HepG2 (cell line): ENCODE results near the gene LMBRD2. TPM values are rescaled to one million over a fixed set of nuclear protein-coding genes. Genes with fewer than 3 reads are reported as not detected.

Experiments used
- ATF5 ChIP-seq: sonication (generic); formaldehyde crosslinking; IDR thresholded peaks from 2 replicates; pipeline ENCODE4 v1.4.0; 2020; ENCODE audit warnings: mild to moderate bottlenecking, low read depth, missing genetic modification reagents
- CBX5 ChIP-seq: sonication (generic); formaldehyde crosslinking; IDR thresholded peaks from 2 replicates; pipeline ENCODE4 v1.4.0; 2020; ENCODE audit warnings: missing genetic modification reagents, borderline replicate concordance
- DZIP1 ChIP-seq: sonication (generic); formaldehyde crosslinking; IDR thresholded peaks from 2 replicates; pipeline ENCODE4 v1.5.0; 2020; ENCODE audit warnings: mild to moderate bottlenecking, missing genetic modification reagents
- ERF ChIP-seq: IDR thresholded peaks from 2 replicates; pipeline ENCODE4 v1.6.1; 2018; ENCODE audit warnings: missing biosample characterization, missing genetic modification reagents
- FOXA1 ChIP-seq, 2 experiments: fragments of 450-650 bp in 1 of 2; sonication (generic) in 1 of 2; formaldehyde crosslinking in 1 of 2; IDR thresholded peaks; 2 replicates each; pipeline versions ENCODE4 v1.4.0 to v1.6.1; 2016 to 2020; ENCODE audit warnings: missing genetic modification reagents in 1 of 2
- GPBP1L1 ChIP-seq: sonication (generic); formaldehyde crosslinking; IDR thresholded peaks from 2 replicates; pipeline ENCODE4 v1.5.0; 2020; ENCODE audit warnings: mild to moderate bottlenecking, missing genetic modification reagents
- HMGA1 ChIP-seq: sonication (generic); formaldehyde crosslinking; conservative IDR thresholded peaks from 2 replicates; pipeline ENCODE4 v1.4.0; 2020; ENCODE audit warnings: missing genetic modification reagents
- IRF2 ChIP-seq: IDR thresholded peaks from 2 replicates; pipeline ENCODE4 v1.6.1; 2018; ENCODE audit warnings: missing genetic modification reagents, missing compliant biosample characterization
- KDM5A ChIP-seq: fragments of 200-600 bp; sonication (generic); IDR thresholded peaks from 2 replicates; pipeline ENCODE4 v1.7.0; 2018; ENCODE audit warnings: antibody characterized with exemption, mild to moderate bottlenecking, low read length, borderline replicate concordance
- KLF16 ChIP-seq, 2 experiments: sonication (generic) in 1 of 2; formaldehyde crosslinking in 1 of 2; IDR thresholded peaks; 2 replicates each; pipeline versions ENCODE4 v1.6.1 to v1.8.0; 2016 to 2023; ENCODE audit warnings: missing genetic modification reagents in 2 of 2, missing compliant biosample characterization in 1 of 2
- MLLT10 ChIP-seq: sonication (generic); formaldehyde crosslinking; IDR thresholded peaks from 2 replicates; pipeline ENCODE4 v1.4.0; 2020; ENCODE audit warnings: missing genetic modification reagents
- NBN ChIP-seq: fragments of 450-650 bp; conservative IDR thresholded peaks from 2 replicates; pipeline ENCODE4 v1.6.1; 2017
- NFIB ChIP-seq: sonication (generic); formaldehyde crosslinking; IDR thresholded peaks from 2 replicates; pipeline ENCODE4 v1.9.0; 2021; ENCODE audit warnings: missing genetic modification reagents, mild to moderate bottlenecking, borderline replicate concordance
- PAF1 ChIP-seq: IDR thresholded peaks from 2 replicates; pipeline ENCODE4 v1.6.1; 2016; ENCODE audit warnings: missing genetic modification reagents, missing compliant biosample characterization
- RBM39 ChIP-seq: fragments of 200-400 bp; formaldehyde crosslinking; IDR thresholded peaks from one replicate; pipeline ENCODE4 v1.6.1; 2018; ENCODE audit warnings: antibody characterized with exemption, mild to moderate bottlenecking, low read depth, low read length; ENCODE audit not compliant: poor library complexity, severe bottlenecking
- RXRA ChIP-seq: sonication (generic); formaldehyde crosslinking; IDR thresholded peaks from 2 replicates; pipeline ENCODE4 v1.5.1; 2020; ENCODE audit warnings: missing genetic modification reagents
- SRSF1 ChIP-seq: fragments of 200-400 bp; formaldehyde crosslinking; optimal IDR thresholded peaks from 2 replicates; pipeline ENCODE3; 2017; ENCODE audit warnings: mild to moderate bottlenecking, low read depth, low read length, moderate library complexity
- ZFP36L2 ChIP-seq: sonication (generic); formaldehyde crosslinking; IDR thresholded peaks from 2 replicates; pipeline ENCODE4 v1.4.0; 2020; ENCODE audit warnings: missing genetic modification reagents
- ZNF225 ChIP-seq: sonication (generic); formaldehyde crosslinking; IDR thresholded peaks from 2 replicates; pipeline ENCODE4 v1.4.0; 2020; ENCODE audit warnings: mild to moderate bottlenecking, missing genetic modification reagents
- ZNF235 ChIP-seq: sonication (generic); formaldehyde crosslinking; IDR thresholded peaks from 2 replicates; pipeline ENCODE4 v1.8.1; 2023; ENCODE audit warnings: mild to moderate bottlenecking, missing genetic modification reagents, borderline replicate concordance
- ZNF24 ChIP-seq: fragments of 450-650 bp; IDR thresholded peaks from 2 replicates; pipeline ENCODE4 v1.6.1; 2017; ENCODE audit warnings: antibody characterized with exemption, mild to moderate bottlenecking
- ZNF296 ChIP-seq: sonication (generic); formaldehyde crosslinking; conservative IDR thresholded peaks from 2 replicates; pipeline ENCODE4 v1.5.0; 2020; ENCODE audit warnings: mild to moderate bottlenecking, missing genetic modification reagents
- ZNF30 ChIP-seq: sonication (generic); formaldehyde crosslinking; IDR thresholded peaks from 2 replicates; pipeline ENCODE4 v1.5.0; 2020; ENCODE audit warnings: mild to moderate bottlenecking, missing genetic modification reagents
- ZNF468 ChIP-seq: sonication (generic); formaldehyde crosslinking; IDR thresholded peaks from 2 replicates; pipeline ENCODE4 v1.8.0; 2022; ENCODE audit warnings: mild to moderate bottlenecking, moderate library complexity, missing genetic modification reagents
- ZNF670 ChIP-seq: sonication (generic); formaldehyde crosslinking; IDR thresholded peaks from 2 replicates; pipeline ENCODE4 v1.8.0; 2022; ENCODE audit warnings: mild to moderate bottlenecking, missing genetic modification reagents, borderline replicate concordance
- ZNF678 ChIP-seq: sonication (generic); formaldehyde crosslinking; IDR thresholded peaks from 2 replicates; pipeline ENCODE4 v1.4.0; 2020; ENCODE audit warnings: mild to moderate bottlenecking, missing genetic modification reagents
- ZNF713 ChIP-seq: sonication (generic); formaldehyde crosslinking; IDR thresholded peaks from 2 replicates; pipeline ENCODE4 v1.4.0; 2020; ENCODE audit warnings: mild to moderate bottlenecking, missing genetic modification reagents
- ZNF749 ChIP-seq: sonication (generic); formaldehyde crosslinking; IDR thresholded peaks from 2 replicates; pipeline ENCODE4 v1.8.0; 2022; ENCODE audit warnings: mild to moderate bottlenecking, missing genetic modification reagents, moderate library complexity, borderline replicate concordance
- polyA plus RNA-seq, 8 experiments: library from polyadenylated mRNA; depleted of rRNA in 3 of 8; stranded (reverse) in 7 of 8; unstranded in 1 of 8; fragments of >200 nt; fragmentation: Illumina TruSeq in 4 of 8; extraction: Trizol in 4 of 8; gene quantifications; 2 replicates each; pipeline versions ENCODE4 v1.2.1 to v1.2.3, GENCODE V29; 2011 to 2016; ENCODE audit warnings: low read depth in 4 of 8, missing spikeins in 1 of 8, mixed read lengths in 1 of 8; ENCODE audit not compliant: insufficient read depth in 1 of 8
- total RNA-seq, 5 experiments: library from RNA; depleted of rRNA; stranded (reverse); fragments of >200 nt; fragmentation: Illumina TruSeq; extraction: Trizol; gene quantifications; 2 replicates each; pipeline ENCODE4 v1.2.3, GENCODE V29; 2016; ENCODE audit warnings: low read depth in 1 of 5

The LMBRD2 gene
- total and polyA plus RNA-seq, 2 of the 13 experiments (the other 11 are each of a cell fraction or from before 2014, with no cell fraction given) = 2.0 to 4.7 TPM

DNA sequence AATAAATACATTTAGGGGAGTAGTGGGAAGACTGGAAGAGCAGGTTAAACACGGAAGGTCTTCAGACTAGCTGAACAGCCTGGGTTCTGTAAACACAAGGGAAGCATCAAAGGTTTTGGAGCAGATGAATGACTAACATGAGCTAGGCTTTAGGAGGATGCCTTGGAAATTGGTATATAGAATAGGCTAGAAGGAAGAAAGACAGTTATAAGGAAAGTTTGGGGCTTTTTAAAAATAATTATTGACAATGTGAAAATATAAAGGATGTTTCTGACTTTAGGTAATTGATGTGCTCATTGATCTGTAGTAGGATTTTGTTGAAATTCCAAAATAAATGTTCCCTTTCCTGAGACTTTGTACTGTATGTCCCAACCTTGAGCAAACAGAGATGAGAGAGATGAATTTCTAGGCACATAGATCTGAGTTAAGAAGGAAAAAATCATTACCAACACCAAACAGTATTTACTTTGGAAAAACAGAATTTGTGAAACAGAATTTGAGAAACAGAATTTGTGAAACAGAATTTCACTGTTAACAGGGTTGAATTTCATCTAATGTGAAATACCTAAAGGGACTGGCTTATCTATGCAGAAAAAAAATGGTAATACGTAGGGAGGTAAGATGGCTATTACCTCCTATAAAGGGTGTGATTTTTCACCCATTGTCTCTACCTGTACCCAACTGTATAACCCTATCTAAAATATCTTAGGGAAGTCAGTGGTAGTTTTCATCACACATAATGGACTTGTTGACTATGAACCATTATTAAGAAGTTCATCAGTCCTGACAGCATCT is 29.1 kb upstream of the LMBRD2 start (continued):
- TF ChIP-seq ZNF30 (CRISPR knock-in tag) (no peak), ZNF670 (CRISPR knock-in tag) (no peak), ZNF24 (no peak), ZNF235 (no peak), ZNF749 (CRISPR knock-in tag) (no peak), ZNF225 (CRISPR knock-in tag) (no peak), MLLT10 (CRISPR knock-in tag) (no peak), DZIP1 (CRISPR knock-in tag) (no peak), ZNF296 (CRISPR knock-in tag) (no peak), NBN (no peak), ERF (CRISPR knock-in tag) (peak; percentile 67; the same call in 1 of the 2 replicates), ATF5 (CRISPR knock-in tag) (no peak), NFIB (CRISPR knock-in tag) (no peak), PAF1 (CRISPR knock-in tag) (no peak), GPBP1L1 (no peak), SRSF1 (no peak), KDM5A (no peak), RBM39 (no peak), ZFP36L2 (CRISPR knock-in tag) (no peak), IRF2 (CRISPR knock-in tag) (no peak; the same call in 1 of the 2 replicates), CBX5 (CRISPR knock-in tag) (no peak), ZNF678 (CRISPR knock-in tag) (no peak), KLF16 (CRISPR knock-in tag; IDR thresholded peaks at IDR 0.05) (peak in 1 of 2 experiments; percentile 84; a peak in 2 of 4 replicates), HMGA1 (no peak), FOXA1 (IDR thresholded peaks at IDR 0.05) (peak; percentile 90), FOXA1 (CRISPR knock-in tag; IDR thresholded peaks at IDR 0.05) (peak; percentile 83), ZNF468 (CRISPR knock-in tag) (no peak), ZNF713 (CRISPR knock-in tag) (no peak), RXRA (CRISPR knock-in tag) (no peak)
